ENCODE data around the gene LRRC14B.

Gene LRRC14B

GRCh38 chr5:191036-191948, at the start of gene LRRC14B:
Gene LRRC14B, plus strand, starts transcription at chr5:191495. Its CDS starts 44 bp downstream, at chr5:191539.
- Histone ChIP-seq H3K36me3 (no peaks in the 10 kb centered on the region), H3K4me3 (ENCODE audit: low read depth, low read length) (no peak within 1 kb of the TSS), H3K9me3 (ENCODE audit: severe bottlenecking) (no peaks in the 10 kb centered on the region), H3K27ac (no peak within 1 kb of the TSS), H3K27me3 (ENCODE audit: insufficient read depth, low read depth, severe bottlenecking) (no peaks in the 10 kb centered on the region)
- no peak for DNase-seq
- TF ChIP-seq, protein P1, sequence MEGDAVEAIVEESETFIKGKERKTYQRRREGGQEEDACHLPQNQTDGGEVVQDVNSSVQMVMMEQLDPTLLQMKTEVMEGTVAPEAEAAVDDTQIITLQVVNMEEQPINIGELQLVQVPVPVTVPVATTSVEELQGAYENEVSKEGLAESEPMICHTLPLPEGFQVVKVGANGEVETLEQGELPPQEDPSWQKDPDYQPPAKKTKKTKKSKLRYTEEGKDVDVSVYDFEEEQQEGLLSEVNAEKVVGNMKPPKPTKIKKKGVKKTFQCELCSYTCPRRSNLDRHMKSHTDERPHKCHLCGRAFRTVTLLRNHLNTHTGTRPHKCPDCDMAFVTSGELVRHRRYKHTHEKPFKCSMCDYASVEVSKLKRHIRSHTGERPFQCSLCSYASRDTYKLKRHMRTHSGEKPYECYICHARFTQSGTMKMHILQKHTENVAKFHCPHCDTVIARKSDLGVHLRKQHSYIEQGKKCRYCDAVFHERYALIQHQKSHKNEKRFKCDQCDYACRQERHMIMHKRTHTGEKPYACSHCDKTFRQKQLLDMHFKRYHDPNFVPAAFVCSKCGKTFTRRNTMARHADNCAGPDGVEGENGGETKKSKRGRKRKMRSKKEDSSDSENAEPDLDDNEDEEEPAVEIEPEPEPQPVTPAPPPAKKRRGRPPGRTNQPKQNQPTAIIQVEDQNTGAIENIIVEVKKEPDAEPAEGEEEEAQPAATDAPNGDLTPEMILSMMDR (IDR thresholded peaks at IDR 0.05; ENCODE audit: low read depth, low read length), result no peak

- Histone ChIP-seq H3K4me3 (ENCODE audit: low read depth, low read length) (no peak overlapping the region), H3K27me3 (ENCODE audit: insufficient read depth, low read depth, severe bottlenecking) (peaks cover 9% of the 10 kb centered on the region), H3K9me3 (ENCODE audit: severe bottlenecking) (peaks cover 2% of the 10 kb centered on the region), H3K27ac (no peak overlapping the region), H3K36me3 (no peaks in the 10 kb centered on the region)
- TF ChIP-seq, protein P1 (IDR thresholded peaks at IDR 0.05; ENCODE audit: low read depth, low read length), result no peak
- no peak for DNase-seq
Observed at GRCh38 chr5:141761-142160, 49.5 kb upstream of the LRRC14B start.

DNA sequence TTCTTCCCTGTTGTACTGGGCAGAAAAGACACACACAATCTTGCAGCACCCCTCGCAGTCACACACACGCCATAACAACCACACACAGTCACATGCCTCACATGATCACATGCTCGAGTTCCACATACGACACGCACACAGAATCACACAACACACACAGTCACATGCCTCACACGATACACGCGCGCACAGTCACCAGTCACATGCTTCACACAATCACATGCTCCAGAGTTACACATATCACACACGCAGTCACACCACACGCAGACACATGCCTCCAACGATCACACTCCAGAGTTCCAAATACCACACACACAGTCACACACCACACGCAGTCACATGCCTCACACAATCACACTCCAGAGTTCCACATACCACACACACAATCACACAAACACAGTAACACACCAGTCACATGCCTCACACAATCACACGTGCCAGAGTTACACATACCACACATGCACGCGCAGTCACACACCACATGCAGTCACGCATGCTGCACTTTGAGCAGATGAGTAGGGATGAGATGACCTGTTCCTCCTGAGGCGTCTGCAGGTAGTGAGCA, 49.0 kb upstream of the LRRC14B start:
- no peak overlapping the region for H3K4me3 ChIP-seq (ENCODE audit: low read depth, low read length)
- H3K9me3 ChIP-seq (ENCODE audit: severe bottlenecking), result peaks cover 8% of the 10 kb centered on the region
- peaks cover 9% of the 10 kb centered on the region for H3K27me3 ChIP-seq (ENCODE audit: insufficient read depth, low read depth, severe bottlenecking)
- H3K27ac ChIP-seq, result no peak overlapping the region
- H3K36me3 ChIP-seq, result no peaks in the 10 kb centered on the region
- DNase-seq, result no peak
- TF ChIP-seq, protein P1 (IDR thresholded peaks at IDR 0.05; ENCODE audit: low read depth, low read length), result 0 out of 2 replicates have a peak, but pooled peaks have one; percentile 11

DNA sequence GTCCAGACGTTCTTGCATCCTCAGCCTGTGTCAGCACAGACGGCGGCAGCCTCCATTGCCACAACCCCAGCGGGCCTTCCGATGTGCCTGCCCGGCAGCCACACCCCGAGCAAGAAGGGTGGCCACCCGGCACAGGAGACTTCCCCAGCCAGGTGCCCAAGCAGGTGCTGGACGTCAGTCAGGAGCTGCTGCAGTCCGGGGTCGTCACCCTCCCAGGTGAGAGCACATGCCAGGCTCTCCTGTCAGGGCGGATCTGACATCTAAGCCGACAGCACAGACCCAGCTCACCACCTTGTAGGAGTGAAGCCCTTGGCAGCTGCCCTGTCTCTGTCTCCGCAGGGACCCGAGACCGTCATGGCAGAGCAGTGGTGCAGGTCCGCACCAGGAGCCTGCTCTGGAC, 48.3 kb upstream of the LRRC14B start:
- TF ChIP-seq, protein P1 (IDR thresholded peaks at IDR 0.05; ENCODE audit: low read depth, low read length), result no peak
- H3K27ac ChIP-seq, result no peak overlapping the region
- H3K9me3 ChIP-seq (ENCODE audit: severe bottlenecking), result peaks cover 15% of the 10 kb centered on the region
- no peaks in the 10 kb centered on the region for H3K36me3 ChIP-seq
- H3K27me3 ChIP-seq (ENCODE audit: insufficient read depth, low read depth, severe bottlenecking), result peaks cover 6% of the 10 kb centered on the region
- H3K4me3 ChIP-seq (ENCODE audit: low read depth, low read length), result no peak overlapping the region
- DNase-seq, result no peak

- peaks cover 5% of the 10 kb centered on the region for H3K27me3 ChIP-seq (ENCODE audit: insufficient read depth, low read depth, severe bottlenecking)
- peaks cover 20% of the 10 kb centered on the region for H3K9me3 ChIP-seq (ENCODE audit: severe bottlenecking)
- no peaks in the 10 kb centered on the region for H3K36me3 ChIP-seq
Observed at GRCh38 chr5:144941-145340, 46.4 kb upstream of the LRRC14B start.

More at GRCh38 chr5:144941-145340, 46.4 kb upstream of the LRRC14B start:
- no peak overlapping the region for H3K4me3 ChIP-seq (ENCODE audit: low read depth, low read length)
- no peak for DNase-seq
- TF ChIP-seq, protein P1 (IDR thresholded peaks at IDR 0.05; ENCODE audit: low read depth, low read length), result no peak
- H3K27ac ChIP-seq, result no peak overlapping the region
